Measurements from ENCODE around the gene STRADA.

The STRADA gene

GRCh38 chr17:63700528-63701455 is 40.8 kb downstream of the STRADA start:
- Mint-ChIP-seq H3K27me3 (ENCODE audit: low read depth, poor library complexity) (peaks cover 8% of the 10 kb centered on the region), H3K9me3 (no peaks in the 10 kb centered on the region), H3K4me3 (peak overlapping the region; percentile 74), H3K4me1 (peaks cover 55% of the 10 kb centered on the region), H3K36me3 (ENCODE audit: low read depth) (peaks cover 18% of the 10 kb centered on the region), H3K27ac (no peak overlapping the region)
- TF ChIP-seq CTCF (IDR thresholded peaks at IDR 0.05) = no peak
- peak; percentile 52 for DNase-seq

GRCh38 chr17:63699638-63700527 is 41.7 kb downstream of the STRADA start, which contains the start of gene LIMD2:
Gene LIMD2 (minus strand): TSS chr17:63700125. CDS start chr17:63699298, 827 bp downstream.
- H3K27ac Mint-ChIP-seq = no peak within 1 kb of the TSS

GRCh38 chr17:63698886-63699637 is 42.5 kb downstream of the STRADA start:
- peaks cover 8% of the 10 kb centered on the region for H3K27me3 Mint-ChIP-seq (ENCODE audit: low read depth, poor library complexity)
- TF ChIP-seq CTCF (IDR thresholded peaks at IDR 0.05) = no peak
- H3K4me3 Mint-ChIP-seq = peak overlapping the region; percentile 81
- peaks cover 12% of the 10 kb centered on the region for H3K36me3 Mint-ChIP-seq (ENCODE audit: low read depth)
- no peak for DNase-seq
- H3K9me3 Mint-ChIP-seq = no peaks in the 10 kb centered on the region
- H3K27ac Mint-ChIP-seq = no peak overlapping the region
- H3K4me1 Mint-ChIP-seq = peaks cover 62% of the 10 kb centered on the region

More at GRCh38 chr17:63699638-63700527, 41.7 kb downstream of the STRADA start, which contains the start of gene LIMD2:
- Mint-ChIP-seq H3K9me3 (no peaks in the 10 kb centered on the region), H3K36me3 (ENCODE audit: low read depth) (peaks cover 12% of the 10 kb centered on the region), H3K4me1 (peaks cover 55% of the 10 kb centered on the region), H3K27me3 (ENCODE audit: low read depth, poor library complexity) (peaks cover 8% of the 10 kb centered on the region), H3K4me3 (peak within 1 kb of the TSS; percentile 75)
- DNase-seq = peak; percentile 83
- TF ChIP-seq CTCF (IDR thresholded peaks at IDR 0.05) = no peak

- DNase-seq = no peak
- no peak overlapping the region for H3K27ac Mint-ChIP-seq
- H3K36me3 Mint-ChIP-seq (ENCODE audit: low read depth) = peaks cover 7% of the 10 kb centered on the region
- peaks cover 59% of the 10 kb centered on the region for H3K4me1 Mint-ChIP-seq
- peaks cover 4% of the 10 kb centered on the region for H3K27me3 Mint-ChIP-seq (ENCODE audit: low read depth, poor library complexity)
- TF ChIP-seq CTCF (IDR thresholded peaks at IDR 0.05) = no peak
- no peaks in the 10 kb centered on the region for H3K9me3 Mint-ChIP-seq
- H3K4me3 Mint-ChIP-seq = peak overlapping the region; percentile 81
Observed at GRCh38 chr17:63698381-63698885, 43.2 kb downstream of the STRADA start.

Measured in nephron progenitor cell (in vitro differentiated cells).